Measurements from ENCODE around the gene HEATR5B. TPM values are rescaled to one million over a fixed set of nuclear protein-coding genes. Genes with fewer than 3 reads are reported as not detected.
A peak's percentile ranks its signal among the peaks of the same experiment; 100 is the strongest.

The HEATR5B gene
- total RNA-seq, 4 donors from 2014 or later, result 34.3 to 52.7 (median 44.5) TPM

GRCh38 chr2:36976065-36976464, 108.1 kb downstream of the HEATR5B start:
- DNase-seq, result no peak
- intact Hi-C loops (cut with DNase I), result no loop called here
- Histone ChIP-seq H3K4me1 (peaks cover 0 to 5% of the 10 kb centered on the region in 2 donors), H3K9me3 (no peaks in the 10 kb centered on the region), H3K27ac (no peak overlapping the region), H3K4me3 (replicated peaks in 1 of 3) (no peak overlapping the region), H3K36me3 (no peaks in the 10 kb centered on the region), H3K27me3 (no peaks in the 10 kb centered on the region)
- TF ChIP-seq POLR2A (IDR thresholded peaks at IDR 0.05), result no peak
- TF ChIP-seq CTCF (IDR thresholded peaks at IDR 0.05), result no peak
- 77 to 85% methylated on average over 2 of the region's 2 CpGs for WGBS, 2 donors

- Histone ChIP-seq H3K4me3 (replicated peaks in 1 of 3) (no peak overlapping the region), H3K9me3 (no peaks in the 10 kb centered on the region), H3K36me3 (no peaks in the 10 kb centered on the region), H3K4me1 (peaks cover 0 to 5% of the 10 kb centered on the region in 2 donors), H3K27me3 (no peaks in the 10 kb centered on the region), H3K27ac (no peak overlapping the region)
- no peak for TF ChIP-seq CTCF (IDR thresholded peaks at IDR 0.05)
- no peak for TF ChIP-seq POLR2A (IDR thresholded peaks at IDR 0.05)
- DNase-seq, result peak; percentile 32 to 42
- intact Hi-C loops (cut with DNase I), result no loop called here
- 68 to 71% methylated on average over 8 of the region's 8 CpGs for WGBS, 2 donors
These were observed 108.9 kb downstream of the HEATR5B start for GRCh38 chr2:36975306-36975705.

- WGBS, 2 donors, result 73 to 79% methylated on average over 2 of the region's 2 CpGs
- Histone ChIP-seq H3K27ac (no peak overlapping the region), H3K27me3 (no peaks in the 10 kb centered on the region), H3K4me1 (peaks cover 0 to 5% of the 10 kb centered on the region in 2 donors), H3K36me3 (no peaks in the 10 kb centered on the region), H3K9me3 (no peaks in the 10 kb centered on the region), H3K4me3 (replicated peaks in 1 of 3) (no peak overlapping the region)
- TF ChIP-seq CTCF (IDR thresholded peaks at IDR 0.05), result no peak
- TF ChIP-seq POLR2A (IDR thresholded peaks at IDR 0.05), result no peak
- intact Hi-C loops (cut with DNase I), result no loop called here
- DNase-seq, result no peak
These were observed 110.9 kb downstream of the HEATR5B start for GRCh38 chr2:36973320-36973719.

GRCh38 chr2:36971990-36972389, 112.2 kb downstream of the HEATR5B start:
- H3K4me3 ChIP-seq (replicated peaks in 1 of 3), result no peak overlapping the region
- peaks cover 0 to 5% of the 10 kb centered on the region in 2 donors for H3K4me1 ChIP-seq
- no peak overlapping the region for H3K27ac ChIP-seq
- no peaks in the 10 kb centered on the region for H3K9me3 ChIP-seq
- H3K27me3 ChIP-seq, result no peaks in the 10 kb centered on the region
- intact Hi-C loops (cut with DNase I), result no loop called here
- H3K36me3 ChIP-seq, result no peaks in the 10 kb centered on the region
- no peak for TF ChIP-seq CTCF (IDR thresholded peaks at IDR 0.05)
- no peak for TF ChIP-seq POLR2A (IDR thresholded peaks at IDR 0.05)
- DNase-seq, result no peak

- DNase-seq, result no peak
These were observed 116.8 kb downstream of the HEATR5B start for GRCh38 chr2:36967236-36967876.

More at GRCh38 chr2:36967236-36967876, 116.8 kb downstream of the HEATR5B start:
- peak overlapping the region; percentile 56 to 74 (median 61) for H3K27ac ChIP-seq
- no peaks in the 10 kb centered on the region for H3K9me3 ChIP-seq
- H3K36me3 ChIP-seq, result no peaks in the 10 kb centered on the region
- TF ChIP-seq POLR2A (IDR thresholded peaks at IDR 0.05), result no peak
- TF ChIP-seq CTCF (IDR thresholded peaks at IDR 0.05), result no peak
- intact Hi-C loops (cut with DNase I), result no loop called here
- peak overlapping the region in 2 of 3 donors; percentile 46 to 70 for H3K4me3 ChIP-seq (replicated peaks in 1 of 3)
- 25 to 33% methylated on average over 15 of the region's 15 CpGs for WGBS, 2 donors
- H3K4me1 ChIP-seq, result peaks cover 7 to 11% of the 10 kb centered on the region in 2 donors
- no peaks in the 10 kb centered on the region for H3K27me3 ChIP-seq
